Pancreas (tissue), 10 donors: ENCODE measurements around the gene ABL2. TPM values are rescaled to one million over a fixed set of nuclear protein-coding genes. Genes with fewer than 3 reads are reported as not detected.

Experiments used
- ATAC-seq, 4 donors: fragments of 200-7000 bp; cut with Tn5 transposase; one replicate each; pipeline versions ENCODE4 v1.8.0 to v1.9.1; 2020; ENCODE audit warnings: mild to moderate bottlenecking in 4 of 4, moderate library complexity in 4 of 4
- DNase-seq, 6 donors: peaks; one replicate each; pipeline ENCODE4 v3.0.0-alpha.2; 2020
- FAIRE-seq: peaks from 2 replicates; lab custom pipeline; 2012; peaks lifted over from hg19 to GRCh38; lab: Jason Lieb, UNC
- H3K27ac ChIP-seq, 4 donors: fragments of 200-600 bp; sonication (generic); 1 replicate in 3 of 4; 2 replicates in 1 of 4; pipeline versions ENCODE4 v1.5.0 to v1.8.0; 2020
- H3K27me3 ChIP-seq, 4 donors: fragments of 200-600 bp; one replicate each; pipeline ENCODE4 v1.8.0; 2021
- H3K36me3 ChIP-seq, 3 donors: fragments of 200-600 bp; sonication (generic) in 1 of 3; one replicate each; pipeline versions ENCODE4 v1.5.0 to v1.8.0; 2020 to 2021
- H3K4me1 ChIP-seq, 3 donors: fragments of 200-600 bp; one replicate each; pipeline ENCODE4 v1.8.0; 2021
- H3K4me3 ChIP-seq, 4 donors: fragments of 200-600 bp; sonication (generic) in 2 of 4; one replicate each; pipeline versions ENCODE4 v1.5.0 to v1.8.0; 2020 to 2021
- H3K9me3 ChIP-seq, 4 donors: fragments of 200-600 bp; one replicate each; pipeline ENCODE4 v1.8.0; 2021
- WGBS, 2 donors: extraction: QIAGEN DNeasy Blood & Tissue Kit; methylation state at CpG; one replicate each; pipeline ENCODE4 v1.1.7; 2013; 5-methylcytosine and 5-hydroxymethylcytosine counted together
- intact Hi-C, 3 donors: fragments of 100-400 bp; cut with DNase I; formaldehyde crosslinking; loops; one replicate each; pipeline versions ENCODE4 v1.11.1 to v1.14.2; 2022
- polyA plus RNA-seq, 2 donors: library from polyadenylated mRNA; stranded (reverse); fragments of 200-250 nt; gene quantifications; one replicate each; pipeline ENCODE4 v1.2.3, GENCODE V29; 2013
- total RNA-seq, 6 donors: library from RNA; stranded (reverse); fragmentation: NEBNext Ultra II Directional in 4 of 6; extraction: Animal tissue kit (Norgen Biotek cat#: 25700) in 4 of 6; gene quantifications; one replicate each; pipeline versions ENCODE4 v1.2.1 to v1.2.4, GENCODE V29; 2021 to 2023
- TF ChIP-seq, protein P1 (sequence below), 4 donors: fragments of 200-600 bp; sonication (generic) in 3 of 4; IDR thresholded peaks; one replicate each; pipeline versions ENCODE4 v1.5.0 to v1.8.0; 2021; ENCODE audit warnings: antibody characterized with exemption in 4 of 4
- donor health status: healthy with polysubstance abuse.
- donor health status: DM: no; HTN: no; CAD: no; lungs with moderate emphysema.
- donor health status: DM: no; HTN: no; CAD: no.
- donor health status: control.
- donor health status: control.
- donor health status: Bipolar disorder and iron deficiency.
- donor health status: DM: yes; HTN: yes; CAD: no.
- donor health status: DM: no; HTN: no; CAD: no.
- donor health status: DM: no; HTN: no; CAD: no.
- donor health status: DM: yes; HTN: yes; CAD: no.

ABL2 gene
- total and polyA plus RNA-seq, 8 donors, result 3.4 to 13.8 (median 8.9) TPM

DNA sequence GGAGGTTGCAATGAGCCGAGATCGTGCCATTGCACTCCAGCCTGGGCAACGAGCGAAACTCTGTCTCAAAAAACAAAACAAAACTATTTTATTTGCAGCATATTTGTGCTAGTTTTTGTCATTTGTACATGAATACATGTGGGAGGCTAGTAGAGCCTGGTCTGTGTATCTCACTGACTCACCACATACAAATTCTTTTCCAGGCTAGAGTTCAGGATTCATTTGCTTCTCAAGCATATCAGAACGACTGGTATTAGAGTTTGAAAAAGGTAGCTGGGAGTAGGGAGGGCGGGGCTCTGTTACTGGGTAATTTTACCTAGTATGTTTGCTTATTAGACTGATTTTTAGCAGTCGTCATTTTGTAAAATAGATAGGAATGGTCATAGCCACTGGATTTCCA lies 152.1 kb downstream of the ABL2 start:
- no peaks in the 10 kb centered on the region for H3K36me3 ChIP-seq
- TF ChIP-seq, protein P1, sequence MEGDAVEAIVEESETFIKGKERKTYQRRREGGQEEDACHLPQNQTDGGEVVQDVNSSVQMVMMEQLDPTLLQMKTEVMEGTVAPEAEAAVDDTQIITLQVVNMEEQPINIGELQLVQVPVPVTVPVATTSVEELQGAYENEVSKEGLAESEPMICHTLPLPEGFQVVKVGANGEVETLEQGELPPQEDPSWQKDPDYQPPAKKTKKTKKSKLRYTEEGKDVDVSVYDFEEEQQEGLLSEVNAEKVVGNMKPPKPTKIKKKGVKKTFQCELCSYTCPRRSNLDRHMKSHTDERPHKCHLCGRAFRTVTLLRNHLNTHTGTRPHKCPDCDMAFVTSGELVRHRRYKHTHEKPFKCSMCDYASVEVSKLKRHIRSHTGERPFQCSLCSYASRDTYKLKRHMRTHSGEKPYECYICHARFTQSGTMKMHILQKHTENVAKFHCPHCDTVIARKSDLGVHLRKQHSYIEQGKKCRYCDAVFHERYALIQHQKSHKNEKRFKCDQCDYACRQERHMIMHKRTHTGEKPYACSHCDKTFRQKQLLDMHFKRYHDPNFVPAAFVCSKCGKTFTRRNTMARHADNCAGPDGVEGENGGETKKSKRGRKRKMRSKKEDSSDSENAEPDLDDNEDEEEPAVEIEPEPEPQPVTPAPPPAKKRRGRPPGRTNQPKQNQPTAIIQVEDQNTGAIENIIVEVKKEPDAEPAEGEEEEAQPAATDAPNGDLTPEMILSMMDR (IDR thresholded peaks at IDR 0.05), result no peak
- no peak overlapping the region for H3K27ac ChIP-seq
- no peak overlapping the region for H3K4me3 ChIP-seq
- FAIRE-seq, result no peak
- no peak for ATAC-seq
- no peak for DNase-seq
- no peaks in the 10 kb centered on the region for H3K9me3 ChIP-seq
- intact Hi-C loops, result no loop called here
- H3K27me3 ChIP-seq, result no peaks in the 10 kb centered on the region
- 81 to 82% methylated on average over 7 of the region's 7 CpGs for WGBS, 2 donors
- peaks cover 0 to 7% (median 0%) of the 10 kb centered on the region in 3 donors for H3K4me1 ChIP-seq

DNA sequence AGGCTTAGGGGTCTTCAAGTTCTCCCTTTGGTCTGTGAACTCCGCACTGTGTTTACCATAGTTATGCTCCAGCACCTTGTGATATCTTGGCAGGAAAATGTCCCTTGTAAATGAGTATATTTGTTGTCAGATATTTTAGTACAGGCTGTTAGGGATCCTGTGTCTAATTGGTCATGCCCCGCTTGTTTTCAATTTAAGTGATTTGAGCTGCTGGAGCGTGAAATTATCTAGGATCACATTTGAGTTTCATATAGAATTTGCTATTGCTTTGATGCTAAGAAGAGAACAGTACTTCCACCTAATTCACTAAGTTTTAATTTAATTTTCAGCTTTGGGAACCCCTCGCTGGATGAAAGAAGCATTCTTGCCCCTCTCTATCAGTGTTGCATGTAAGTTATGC lies 163.0 kb downstream of the ABL2 start:
- H3K9me3 ChIP-seq, result no peaks in the 10 kb centered on the region
- intact Hi-C loops, result no loop called here
- no peak for FAIRE-seq
- WGBS, 2 donors, result 93 to 95% methylated on average over 4 of the region's 4 CpGs
- no peaks in the 10 kb centered on the region for H3K4me1 ChIP-seq
- ATAC-seq, result no peak
- H3K36me3 ChIP-seq, result peaks cover 0 to 17% (median 0%) of the 10 kb centered on the region in 3 donors
- no peak overlapping the region for H3K4me3 ChIP-seq
- TF ChIP-seq, protein P1 (IDR thresholded peaks at IDR 0.05), result no peak
- H3K27me3 ChIP-seq, result no peaks in the 10 kb centered on the region
- H3K27ac ChIP-seq, result no peak overlapping the region
- no peak for DNase-seq

DNA sequence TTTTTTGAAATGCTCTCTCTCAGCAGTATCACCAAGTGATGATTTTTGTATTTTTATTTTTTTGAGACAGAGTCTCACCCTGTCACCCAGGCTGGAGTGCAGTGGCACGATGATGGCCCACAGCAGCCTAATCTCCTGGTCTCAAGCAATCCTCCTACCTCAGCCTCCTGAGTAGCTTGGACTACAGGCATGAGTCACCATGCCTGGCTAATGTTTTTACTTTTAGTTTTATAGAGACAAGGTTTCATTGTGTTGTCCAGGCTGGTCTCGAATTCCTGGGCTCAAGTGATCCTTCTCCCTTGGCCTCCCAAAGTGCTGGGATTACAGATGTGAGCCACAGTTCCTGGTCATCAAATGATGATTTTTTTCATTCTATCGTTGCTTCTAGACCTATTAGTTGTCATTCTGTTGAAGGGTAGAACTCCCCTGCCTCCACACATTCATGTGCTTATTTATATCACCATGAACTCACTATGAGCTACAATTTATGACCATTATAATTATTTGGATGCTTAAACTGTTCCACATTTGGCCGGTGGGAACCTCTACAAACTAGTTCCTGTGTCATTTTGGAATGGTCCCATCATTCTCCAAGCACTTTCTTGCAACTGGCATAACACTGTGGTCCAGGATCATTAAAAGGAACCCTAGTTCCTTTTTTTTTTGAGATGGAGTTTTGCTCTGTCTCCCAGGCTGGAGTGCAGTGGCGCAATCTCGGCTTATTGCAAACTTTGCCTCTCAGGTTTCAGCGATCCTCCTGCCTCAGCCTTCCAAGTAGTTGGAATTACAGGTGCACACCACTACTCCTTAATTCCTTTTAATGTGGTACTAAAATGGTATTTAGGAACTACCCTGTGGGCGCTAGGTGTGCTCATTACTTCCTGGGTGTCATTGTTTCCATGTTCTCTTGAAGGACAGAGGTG lies 167.9 kb downstream of the ABL2 start:
- H3K4me3 ChIP-seq, result no peak overlapping the region
- H3K36me3 ChIP-seq, result peaks cover 0 to 11% (median 0%) of the 10 kb centered on the region in 3 donors
- no peaks in the 10 kb centered on the region for H3K9me3 ChIP-seq
- H3K4me1 ChIP-seq, result no peaks in the 10 kb centered on the region
- FAIRE-seq, result no peak
- TF ChIP-seq, protein P1 (IDR thresholded peaks at IDR 0.05), result no peak
- DNase-seq, result no peak
- ATAC-seq, result no peak
- no peaks in the 10 kb centered on the region for H3K27me3 ChIP-seq
- 94 to 95% methylated on average over 8 of the region's 8 CpGs for WGBS, 2 donors
- H3K27ac ChIP-seq, result no peak overlapping the region
- intact Hi-C loops, result no loop called here

DNA sequence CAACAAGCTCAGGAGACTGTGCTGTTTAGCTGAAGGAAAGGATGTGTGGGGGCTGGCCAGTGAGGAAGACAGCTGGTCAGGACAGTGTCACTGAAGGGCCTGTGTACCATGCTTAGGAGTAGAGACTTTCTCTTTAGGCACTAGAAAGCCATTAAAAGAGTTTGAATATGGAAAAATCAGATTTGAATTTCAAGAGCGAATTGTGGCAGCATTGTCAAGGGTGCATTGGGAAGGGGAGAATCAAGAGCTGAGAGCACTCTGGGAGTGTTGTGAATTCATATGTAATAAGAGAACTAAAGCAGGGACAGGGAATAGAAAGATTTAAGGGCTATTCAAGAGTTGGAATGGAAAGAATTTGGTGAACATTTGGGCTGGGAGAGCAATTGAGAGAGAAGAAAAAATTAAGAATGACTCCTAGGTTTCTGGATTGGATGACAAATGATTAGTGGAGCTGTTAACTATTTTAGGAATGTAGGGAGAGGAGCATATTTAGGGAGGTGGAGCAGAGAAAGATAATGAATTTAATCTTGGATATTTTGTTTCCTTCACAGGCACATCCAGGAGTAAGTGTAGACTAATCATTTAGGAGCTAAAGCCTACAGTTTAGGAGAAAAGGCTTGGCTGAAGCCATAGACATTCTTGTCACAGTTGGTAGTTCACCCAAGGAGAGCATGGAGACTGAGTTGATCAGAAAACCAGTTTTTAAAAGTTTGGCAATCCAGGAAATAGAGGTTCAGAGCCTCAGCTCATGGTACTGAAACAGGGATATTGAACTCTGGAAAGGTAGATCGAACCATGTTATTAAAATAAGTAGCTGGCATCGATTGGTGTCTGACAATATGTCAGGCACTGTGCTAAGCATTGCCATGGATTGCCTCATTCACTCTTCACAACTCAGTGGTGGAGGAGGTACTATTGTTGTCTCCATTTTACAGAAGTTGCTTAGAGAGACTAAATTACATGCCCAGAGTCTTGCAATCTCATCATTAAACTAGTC lies 170.7 kb downstream of the ABL2 start:
- TF ChIP-seq, protein P1 (IDR thresholded peaks at IDR 0.05), result no peak
- ATAC-seq, result no peak

More for the DNA sequence above, 170.7 kb downstream of the ABL2 start:
- DNase-seq (no peak), FAIRE-seq (no peak)
- intact Hi-C loops, result no loop called here
- Histone ChIP-seq H3K27me3 (no peaks in the 10 kb centered on the region), H3K9me3 (no peaks in the 10 kb centered on the region), H3K27ac (no peak overlapping the region), H3K4me1 (no peaks in the 10 kb centered on the region), H3K4me3 (no peak overlapping the region), H3K36me3 (peaks cover 0 to 8% (median 0%) of the 10 kb centered on the region in 3 donors)
- 96 to 97% methylated on average over 3 of the region's 3 CpGs for WGBS, 2 donors
